Left cardiac atrium (tissue), 4 donors: ENCODE measurements around the gene BAHCC1. TPM values are rescaled to one million over a fixed set of nuclear protein-coding genes. Genes with fewer than 3 reads are reported as not detected.
A peak's percentile ranks its signal among the peaks of the same experiment; 100 is the strongest.
"Not testable (repeated sequence)": the region's sequence is repeated elsewhere in the genome, so short reads cannot be mapped to it uniquely, and the experiment has no call there.

Experiments used
- ATAC-seq, 2 donors: fragments of 200-7000 bp; cut with Tn5 transposase; one replicate each; pipeline ENCODE4 v1.9.1; 2020; ENCODE audit warnings: mild to moderate bottlenecking in 2 of 2, moderate library complexity in 2 of 2
- DNase-seq: peaks from one replicate; pipeline ENCODE4 v3.0.0-alpha.2; 2020
- intact Hi-C, 2 donors: fragments of 100-400 bp; cut with DNase I; formaldehyde crosslinking; loops; one replicate each; pipeline versions ENCODE4 v1.14.1 to v1.15.1; 2022 to 2023
- total RNA-seq, 2 donors: library from RNA; stranded (reverse); fragmentation: NEBNext Ultra II Directional; extraction: Animal tissue kit (Norgen Biotek cat#: 25700); gene quantifications; one replicate each; pipeline ENCODE4 v1.2.1, GENCODE V29; 2021
- donor health status: DM: no; HTN: yes; CAD: no.
- donor health status: DM: no; HTN: yes; CAD: no; lungs with severe emphysema.
- donor health status: DM: yes; HTN: yes; CAD: no.
- donor health status: Dilated cardiomyopathy.

BAHCC1 gene
- total RNA-seq, 2 donors from 2014 or later, result 8.3 to 9.9 TPM

GRCh38 chr17:81418710-81419318, 23.6 kb downstream of the BAHCC1 start:
- intact Hi-C loops, result no loop called here
- DNase-seq (no peak), ATAC-seq (peak in 1 of 2 donors; percentile 6)

GRCh38 chr17:81419319-81419885, 24.1 kb downstream of the BAHCC1 start:
- DNase-seq, result peak; percentile 95
- intact Hi-C loops, result no loop called here
- ATAC-seq, result peak; percentile 75 to 83

GRCh38 chr17:81419886-81420768, 24.9 kb downstream of the BAHCC1 start:
- intact Hi-C loops, result loop anchor here in 1 of 2 donors (5.0 kb wide), 1 partner anchor 62 kb away; no protein-coding TSS in a partner anchor
- DNase-seq (no peak), ATAC-seq (peak; percentile 1 to 21)

DNA sequence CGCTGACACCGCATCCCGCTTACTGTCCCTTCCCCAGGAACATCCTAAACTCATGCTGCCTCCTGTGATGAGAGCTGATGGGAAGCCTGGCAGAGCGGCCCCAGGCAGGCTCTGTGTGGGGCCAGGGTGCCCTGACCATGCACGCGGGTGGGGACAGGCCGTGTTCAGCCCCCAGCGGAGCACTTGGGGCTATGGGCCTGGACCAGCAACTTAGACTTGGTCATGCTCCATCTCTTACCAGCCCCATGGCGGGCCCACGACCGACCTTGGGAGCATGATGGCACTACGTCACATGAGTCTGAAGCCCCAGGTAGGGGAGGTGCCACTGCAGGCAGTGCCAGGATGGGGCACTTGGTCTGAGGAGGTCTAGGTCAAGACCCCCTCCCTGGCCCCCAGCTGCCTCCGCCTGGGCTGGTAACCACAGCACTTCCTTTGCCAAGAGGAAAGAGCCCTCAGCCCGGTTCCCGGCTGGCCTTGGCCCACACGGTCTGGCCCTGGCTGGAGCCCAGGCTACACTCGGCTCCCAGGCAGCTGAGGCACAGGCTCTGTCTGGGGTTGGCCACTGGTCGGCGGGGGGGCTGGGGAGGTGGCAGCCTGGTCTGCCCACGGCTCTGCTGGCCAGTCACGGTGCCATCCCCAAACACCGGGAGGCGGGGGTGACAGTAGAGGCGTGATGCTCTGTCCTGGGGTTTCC, 25.7 kb downstream of the BAHCC1 start:
- intact Hi-C loops, result loop anchor here in 1 of 2 donors (5.0 kb wide), 1 partner anchor 61 kb away; no protein-coding TSS in a partner anchor
- peak; percentile 77 for DNase-seq
- peak; percentile 2 to 34 for ATAC-seq

DNA sequence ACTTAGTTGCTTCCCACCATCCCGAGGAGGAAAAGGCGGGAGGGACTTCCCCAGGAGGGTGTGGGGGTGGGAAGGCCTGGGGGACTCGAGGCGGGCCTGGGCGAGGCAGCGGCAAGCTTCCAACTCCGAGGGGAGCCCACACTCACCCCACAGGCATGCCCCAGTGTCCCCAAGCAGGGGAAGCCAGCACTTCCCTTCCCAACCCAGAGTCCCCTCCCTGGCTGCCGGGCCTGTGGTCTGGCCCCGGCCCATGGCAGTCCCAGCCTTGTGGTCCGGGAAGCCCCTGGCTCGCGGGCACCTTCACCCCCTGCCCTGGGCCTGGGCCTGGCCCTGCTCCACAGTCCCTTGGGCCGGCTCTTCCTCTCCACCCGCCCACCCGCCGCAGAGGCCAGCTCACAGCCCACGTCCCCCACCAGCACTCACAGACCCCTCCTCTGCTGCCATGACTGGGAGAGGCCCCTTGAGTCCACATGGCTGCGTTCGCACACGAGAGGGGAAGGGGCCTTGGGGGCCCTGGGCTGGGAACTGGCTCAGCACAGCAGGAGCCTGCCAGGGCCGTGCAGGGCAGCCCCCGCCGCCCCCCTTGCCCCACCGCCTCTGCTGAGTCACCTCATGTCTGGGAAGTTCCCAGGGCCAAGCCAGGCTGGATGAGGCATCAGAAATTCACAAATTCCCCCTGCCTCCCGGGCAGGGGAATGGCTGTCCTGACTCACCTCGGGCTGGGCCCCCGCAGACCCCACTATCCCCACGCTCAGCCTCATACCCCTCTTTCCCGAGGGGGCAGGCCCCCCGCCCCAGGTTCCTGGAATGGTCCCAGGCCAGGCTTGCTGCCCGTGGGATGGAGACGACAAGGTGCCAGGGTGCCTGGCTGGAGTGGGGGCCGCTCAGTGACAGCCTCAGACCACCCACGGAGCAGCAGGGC, 27.8 kb downstream of the BAHCC1 start:
- intact Hi-C loops, result loop anchor here in 1 of 2 donors (5.0 kb wide), 1 partner anchor 59 kb away; no protein-coding TSS in a partner anchor

DNA sequence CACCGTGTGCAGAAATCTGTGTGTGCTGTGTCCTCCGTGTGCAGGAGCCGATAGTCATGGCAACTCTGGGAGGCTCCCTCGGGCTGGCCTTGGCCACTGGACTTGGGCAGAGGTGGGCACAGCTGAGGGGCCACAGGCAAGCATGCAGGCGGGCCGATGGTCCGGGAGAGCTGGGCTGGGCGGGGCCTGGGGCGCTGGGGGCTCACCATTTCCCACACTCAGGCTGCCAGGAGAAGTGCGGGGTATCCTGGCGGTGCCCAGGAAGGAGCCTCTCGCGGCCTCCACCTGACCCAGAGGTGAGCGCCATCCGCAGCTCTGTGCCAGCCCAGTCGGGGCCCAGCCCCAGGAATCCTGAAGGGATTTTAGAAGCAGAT, 28.4 kb downstream of the BAHCC1 start:
- DNase-seq (no peak), ATAC-seq (no peak)
- intact Hi-C loops, result loop anchor here in 1 of 2 donors (5.0 kb wide), 1 partner anchor 59 kb away; no protein-coding TSS in a partner anchor

More for the DNA sequence above, 27.8 kb downstream of the BAHCC1 start:
- DNase-seq, result peak; percentile 89
- peak; percentile 42 to 65 for ATAC-seq

DNA sequence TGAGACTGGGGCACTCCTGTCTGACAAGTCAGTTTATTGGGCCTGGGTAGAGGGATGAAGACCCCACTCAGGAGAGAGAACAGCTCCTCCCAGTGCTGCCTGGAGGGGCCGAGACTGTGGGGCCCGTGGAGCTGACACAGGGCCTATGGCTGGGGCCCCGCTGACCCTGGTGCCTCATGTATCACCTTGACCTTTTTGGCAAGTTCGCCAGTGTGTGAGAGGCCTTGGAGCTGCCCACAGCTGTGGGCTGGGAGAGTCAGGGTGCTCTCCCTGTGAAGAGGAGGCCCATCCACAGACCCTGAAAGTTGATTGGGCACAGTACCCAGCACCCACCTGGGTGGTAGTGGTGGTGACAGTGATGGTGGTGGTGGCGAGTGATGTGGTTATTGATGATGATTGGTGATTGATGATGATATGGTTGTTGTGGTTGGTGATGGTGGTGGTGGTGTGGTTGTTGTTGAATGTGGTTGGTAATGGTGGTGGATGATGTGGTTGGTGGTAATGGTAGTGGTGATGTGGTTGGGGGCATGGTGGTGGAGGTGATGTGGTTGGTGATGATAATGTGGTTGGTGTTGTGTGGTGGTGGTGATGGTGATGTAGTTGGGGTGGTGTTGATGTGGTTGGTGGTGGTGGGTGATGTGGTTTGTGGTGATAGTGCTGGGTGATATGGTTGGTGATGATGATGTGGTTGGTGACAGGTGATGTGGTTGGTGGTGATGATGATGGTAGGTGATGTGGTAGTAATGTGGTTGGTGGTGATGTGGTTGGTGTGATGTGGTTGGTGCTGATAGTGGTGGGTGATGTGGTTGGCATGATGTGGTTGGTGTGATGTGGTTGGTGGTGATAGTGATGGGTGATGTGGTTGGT, 29.1 kb downstream of the BAHCC1 start:
- intact Hi-C loops, result loop anchor here in 1 of 2 donors (5.0 kb wide), 1 partner anchor 58 kb away; no protein-coding TSS in a partner anchor
- no peak for DNase-seq
- ATAC-seq, result no peak

- ATAC-seq, intact Hi-C loops, DNase-seq: not testable (repeated sequence)
Measured at GRCh38 chr17:81425041-81425440, 29.8 kb downstream of the BAHCC1 start.

GRCh38 chr17:81425716-81426392, 30.6 kb downstream of the BAHCC1 start:
- intact Hi-C loops, ATAC-seq, DNase-seq: not testable (repeated sequence)

GRCh38 chr17:81426393-81427172, 31.3 kb downstream of the BAHCC1 start:
- intact Hi-C loops, result no loop called here
- ATAC-seq, result no peak
- no peak for DNase-seq

GRCh38 chr17:81427173-81428120, 32.2 kb downstream of the BAHCC1 start:
- intact Hi-C loops, result no loop called here
- ATAC-seq, result peak; percentile 21 to 51

DNA sequence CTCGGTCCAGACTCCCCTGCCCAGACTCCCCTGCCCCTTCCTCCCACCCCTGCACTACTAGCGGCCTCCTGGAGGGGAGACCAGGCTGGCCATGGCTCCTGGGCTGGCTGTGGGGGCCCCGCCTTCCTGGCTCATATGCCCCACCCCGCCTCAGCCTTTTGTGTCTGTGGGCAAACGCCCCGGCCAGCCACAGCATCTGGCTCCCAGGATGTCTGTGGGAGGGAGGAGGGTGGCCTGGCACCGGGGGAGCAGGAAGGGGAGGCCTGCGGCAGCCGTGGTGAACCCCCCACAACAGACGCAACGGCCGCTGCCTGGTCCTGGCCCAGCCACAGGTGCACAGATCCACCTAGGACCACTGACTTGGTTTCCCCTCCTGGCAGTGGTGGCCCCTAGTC, 32.9 kb downstream of the BAHCC1 start:
- intact Hi-C loops, result no loop called here
- DNase-seq (no peak), ATAC-seq (peak; percentile 16 to 19)

More at GRCh38 chr17:81427173-81428120, 32.2 kb downstream of the BAHCC1 start:
- peak; percentile 63 for DNase-seq

GRCh38 chr17:81428516-81428915, 33.3 kb downstream of the BAHCC1 start:
- ATAC-seq (no peak), DNase-seq (no peak)
- intact Hi-C loops, result no loop called here

DNA sequence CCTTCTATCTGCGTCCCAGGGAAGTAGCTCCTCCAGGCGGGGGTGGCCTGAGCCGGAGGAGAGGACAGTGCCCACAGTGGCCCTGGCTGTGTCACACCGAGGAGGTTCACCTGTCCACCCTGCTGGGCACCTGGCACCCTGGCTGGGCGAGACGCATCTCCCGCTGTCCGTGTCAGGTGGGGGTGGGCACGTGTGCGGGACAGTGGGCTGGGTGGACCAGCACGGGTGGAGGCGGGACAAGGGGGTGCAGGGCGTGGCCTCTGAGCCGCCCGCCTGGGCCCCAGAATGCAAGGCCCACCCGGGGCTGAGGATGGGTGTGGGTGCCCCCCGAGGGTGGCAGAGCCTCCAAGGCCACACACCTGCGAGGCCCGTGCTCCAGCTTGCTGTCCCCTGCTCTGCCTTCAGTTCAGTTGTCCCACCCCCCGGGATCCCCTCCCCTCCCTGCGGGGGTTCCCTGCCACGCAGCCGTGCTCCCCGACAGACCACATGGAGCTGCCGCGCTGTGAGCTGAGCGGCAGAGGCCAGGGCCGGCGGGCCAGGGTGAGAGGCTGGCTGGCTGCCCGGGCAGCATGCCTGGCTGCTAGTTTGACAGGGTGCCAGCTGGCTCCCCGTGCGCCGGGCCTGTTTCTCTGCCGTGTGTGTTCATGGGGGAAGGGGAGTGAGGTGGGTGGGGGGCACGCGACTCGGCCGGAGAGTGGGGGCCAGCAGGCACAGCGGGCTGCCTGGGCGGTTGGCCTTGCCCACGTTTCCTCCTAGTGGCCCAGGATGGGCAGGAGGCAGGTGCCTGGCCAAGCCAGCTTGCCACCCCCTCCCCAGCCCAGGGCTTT, 33.9 kb downstream of the BAHCC1 start:
- intact Hi-C loops, result no loop called here
- peak; percentile 74 to 82 for ATAC-seq
- DNase-seq, result peak; percentile 85
